ENCODE measurements around the gene RNLS. TPM values are rescaled to one million over a fixed set of nuclear protein-coding genes. Genes with fewer than 3 reads are reported as not detected.

Gene RNLS
- total RNA-seq, 1 experiment from 2014 or later: not detected

GRCh38 chr10:88494537-88494936 is 88.6 kb downstream of the RNLS start:
- RAD21 ChIA-PET (ENCODE audit: low non-redundant PET in 1 of 2, low total read pairs in 2 of 2, uncharacterized antibody in 2 of 2, unreplicated experiment in 2 of 2): no interaction called here
- Histone ChIP-seq H3K4me3 (replicated peaks in 1 of 2; ENCODE audit: low read depth in 1 of 2, low read length in 2 of 2) (no peak overlapping the region), H2AFZ (ENCODE audit: low read depth, low read length, poor library complexity, severe bottlenecking) (no peak overlapping the region), H3K4me1 (ENCODE audit: control insufficient read depth in 1 of 2, insufficient read depth in 2 of 2, low read length in 2 of 2) (peaks cover 0 to under 1% of the 10 kb centered on the region in 2 experiments; a peak in 2 of 4 replicates), H3K9me2 (ENCODE audit: insufficient read depth) (no peaks in the 10 kb centered on the region), H3K36me3 (ENCODE audit: control insufficient read depth in 1 of 2, insufficient read depth in 2 of 2, low read length in 2 of 2) (no peaks in the 10 kb centered on the region), H3K9me3 (ENCODE audit: control insufficient read depth in 1 of 2, insufficient read depth in 1 of 2, low read depth in 1 of 2, low read length in 2 of 2) (no peaks in the 10 kb centered on the region), H3K79me2 (ENCODE audit: insufficient read depth, low read length) (no peaks in the 10 kb centered on the region), H3K27ac (ENCODE audit: low read depth, low read length) (no peak overlapping the region), H3K4me2 (ENCODE audit: low read length) (no peak overlapping the region), H4K20me1 (ENCODE audit: insufficient read depth) (no peaks in the 10 kb centered on the region), H3K27me3 (ENCODE audit: insufficient read depth, low read length) (no peaks in the 10 kb centered on the region), H3K9ac (ENCODE audit: low read length) (no peak overlapping the region)
- ATAC-seq: no peak
- CTCF ChIA-PET: no interaction called here
- no peak for DNase-seq (ENCODE audit: low read depth, low spot score)
- TF ChIP-seq POLR2AphosphoS5 (IDR thresholded peaks at IDR 0.05; ENCODE audit: low read depth, low read length): no peak
- TF ChIP-seq JUND (IDR thresholded peaks at IDR 0.05): no peak
- TF ChIP-seq, protein P1, sequence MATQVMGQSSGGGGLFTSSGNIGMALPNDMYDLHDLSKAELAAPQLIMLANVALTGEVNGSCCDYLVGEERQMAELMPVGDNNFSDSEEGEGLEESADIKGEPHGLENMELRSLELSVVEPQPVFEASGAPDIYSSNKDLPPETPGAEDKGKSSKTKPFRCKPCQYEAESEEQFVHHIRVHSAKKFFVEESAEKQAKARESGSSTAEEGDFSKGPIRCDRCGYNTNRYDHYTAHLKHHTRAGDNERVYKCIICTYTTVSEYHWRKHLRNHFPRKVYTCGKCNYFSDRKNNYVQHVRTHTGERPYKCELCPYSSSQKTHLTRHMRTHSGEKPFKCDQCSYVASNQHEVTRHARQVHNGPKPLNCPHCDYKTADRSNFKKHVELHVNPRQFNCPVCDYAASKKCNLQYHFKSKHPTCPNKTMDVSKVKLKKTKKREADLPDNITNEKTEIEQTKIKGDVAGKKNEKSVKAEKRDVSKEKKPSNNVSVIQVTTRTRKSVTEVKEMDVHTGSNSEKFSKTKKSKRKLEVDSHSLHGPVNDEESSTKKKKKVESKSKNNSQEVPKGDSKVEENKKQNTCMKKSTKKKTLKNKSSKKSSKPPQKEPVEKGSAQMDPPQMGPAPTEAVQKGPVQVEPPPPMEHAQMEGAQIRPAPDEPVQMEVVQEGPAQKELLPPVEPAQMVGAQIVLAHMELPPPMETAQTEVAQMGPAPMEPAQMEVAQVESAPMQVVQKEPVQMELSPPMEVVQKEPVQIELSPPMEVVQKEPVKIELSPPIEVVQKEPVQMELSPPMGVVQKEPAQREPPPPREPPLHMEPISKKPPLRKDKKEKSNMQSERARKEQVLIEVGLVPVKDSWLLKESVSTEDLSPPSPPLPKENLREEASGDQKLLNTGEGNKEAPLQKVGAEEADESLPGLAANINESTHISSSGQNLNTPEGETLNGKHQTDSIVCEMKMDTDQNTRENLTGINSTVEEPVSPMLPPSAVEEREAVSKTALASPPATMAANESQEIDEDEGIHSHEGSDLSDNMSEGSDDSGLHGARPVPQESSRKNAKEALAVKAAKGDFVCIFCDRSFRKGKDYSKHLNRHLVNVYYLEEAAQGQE (IDR thresholded peaks at IDR 0.05; ENCODE audit: low read depth): no peak
- TF ChIP-seq ELF1 (IDR thresholded peaks at IDR 0.05; ENCODE audit: borderline replicate concordance, low read depth): no peak
- intact Hi-C loops (cut with micrococcal nuclease): no loop called here
- POLR2A ChIA-PET: no interaction called here
- BruUV-seq (replicated peaks): no TSS peak

GRCh38 chr10:88493691-88494483 is 89.2 kb downstream of the RNLS start:
- H2AFZ ChIP-seq (ENCODE audit: low read depth, low read length, poor library complexity, severe bottlenecking): no peak overlapping the region

More at GRCh38 chr10:88493691-88494483, 89.2 kb downstream of the RNLS start:
- no peak overlapping the region for H3K27ac ChIP-seq (ENCODE audit: low read depth, low read length)
- no peaks in the 10 kb centered on the region for H3K36me3 ChIP-seq (ENCODE audit: control insufficient read depth in 1 of 2, insufficient read depth in 2 of 2, low read length in 2 of 2)
- RAD21 ChIA-PET (ENCODE audit: low non-redundant PET in 1 of 2, low total read pairs in 2 of 2, uncharacterized antibody in 2 of 2, unreplicated experiment in 2 of 2): no interaction called here
- no peak for ATAC-seq
- H3K9ac ChIP-seq (ENCODE audit: low read length): no peak overlapping the region
- TF ChIP-seq CBX3 (IDR thresholded peaks at IDR 0.05; ENCODE audit: low read depth): no peak
- BruUV-seq (replicated peaks): no TSS peak
- H3K4me1 ChIP-seq (ENCODE audit: control insufficient read depth in 1 of 2, insufficient read depth in 2 of 2, low read length in 2 of 2): no peaks in the 10 kb centered on the region
- H4K20me1 ChIP-seq (ENCODE audit: insufficient read depth): no peaks in the 10 kb centered on the region
- H3K79me2 ChIP-seq (ENCODE audit: insufficient read depth, low read length): no peaks in the 10 kb centered on the region
- no peak for DNase-seq (ENCODE audit: low read depth, low spot score)
- no peak overlapping the region for H3K4me3 ChIP-seq (replicated peaks in 1 of 2; ENCODE audit: low read depth in 1 of 2, low read length in 2 of 2)
- CTCF ChIA-PET: no interaction called here
- intact Hi-C loops (cut with micrococcal nuclease): no loop called here
- no peaks in the 10 kb centered on the region for H3K9me3 ChIP-seq (ENCODE audit: control insufficient read depth in 1 of 2, insufficient read depth in 1 of 2, low read depth in 1 of 2, low read length in 2 of 2)
- H3K27me3 ChIP-seq (ENCODE audit: insufficient read depth, low read length): no peaks in the 10 kb centered on the region
- no peaks in the 10 kb centered on the region for H3K9me2 ChIP-seq (ENCODE audit: insufficient read depth)
- POLR2A ChIA-PET: no interaction called here
- no peak overlapping the region for H3K4me2 ChIP-seq (ENCODE audit: low read length)

Data from HCT116 (cell line).